ENCODE results near the gene SLC24A3.

GRCh38 chr20:19376451-19377229 is 164.2 kb downstream of the SLC24A3 start:
- no peak for TF ChIP-seq CTCF (IDR thresholded peaks at IDR 0.05; ENCODE audit: insufficient read depth, low read depth, low read length)
- no peak for TF ChIP-seq EZH2 (IDR thresholded peaks at IDR 0.05; ENCODE audit: insufficient read depth, low read length)

All from astrocyte (in vitro differentiated cells and primary cell).